HG02840 (cell line): ENCODE data around the gene FOXP4.

ENCODE experiments used
- ATAC-seq: cut with Tn5 transposase; IDR thresholded peaks from one replicate; pipeline ENCODE4 v1.9.1; 2021; ENCODE audit warnings: mild to moderate bottlenecking, moderate library complexity, moderate number of reproducible peaks; ENCODE audit not compliant: unreplicated experiment, low FRiP score

The FOXP4 gene

GRCh38 chr6:41545703-41546474, at the start of gene FOXP4:
Gene FOXP4, plus strand, starts transcription at chr6:41546381. Its CDS starts 19,380 bp downstream, at chr6:41565761.
- ATAC-seq: peak; percentile 64

GRCh38 chr6:41497573-41497972, 48.6 kb upstream of the FOXP4 start:
- no peak for ATAC-seq

- no peak for ATAC-seq
Measured at GRCh38 chr6:41497994-41498393, 48.2 kb upstream of the FOXP4 start.

DNA sequence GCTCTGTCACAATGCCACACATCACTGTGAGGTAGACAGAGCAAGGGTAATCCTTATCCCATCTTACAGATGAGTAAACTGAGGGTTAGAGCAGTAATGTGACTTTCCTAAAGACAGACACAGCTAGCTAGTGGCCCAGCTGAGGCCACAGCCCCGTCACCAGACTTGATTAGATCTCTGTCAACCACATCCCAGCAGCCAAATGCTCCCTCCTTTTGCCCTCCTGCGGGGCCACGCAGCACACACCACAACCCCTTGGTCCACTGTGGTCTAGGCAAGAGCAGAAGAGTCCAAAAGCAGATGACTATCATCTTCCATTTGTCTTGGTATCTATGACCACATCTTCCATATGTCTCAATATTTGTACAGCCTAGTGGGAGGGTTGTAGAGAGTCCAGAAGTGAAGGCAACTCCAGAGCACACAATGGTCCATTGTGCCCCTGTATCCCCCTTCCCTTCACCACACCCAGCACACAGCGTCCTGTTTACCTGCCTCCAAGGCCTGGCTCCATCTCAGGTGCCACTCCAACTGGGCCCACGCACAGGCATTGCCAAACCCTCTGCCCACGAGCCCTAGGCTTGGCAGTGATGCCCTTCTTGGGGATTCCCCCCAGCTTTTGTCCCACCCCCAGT, 47.1 kb upstream of the FOXP4 start:
- ATAC-seq: no peak

- no peak for ATAC-seq
Measured at GRCh38 chr6:41500561-41500960, 45.6 kb upstream of the FOXP4 start.

- no peak for ATAC-seq
Measured at GRCh38 chr6:41502566-41502916, 43.6 kb upstream of the FOXP4 start.

GRCh38 chr6:41502917-41503671, 43.1 kb upstream of the FOXP4 start:
- ATAC-seq: no peak

DNA sequence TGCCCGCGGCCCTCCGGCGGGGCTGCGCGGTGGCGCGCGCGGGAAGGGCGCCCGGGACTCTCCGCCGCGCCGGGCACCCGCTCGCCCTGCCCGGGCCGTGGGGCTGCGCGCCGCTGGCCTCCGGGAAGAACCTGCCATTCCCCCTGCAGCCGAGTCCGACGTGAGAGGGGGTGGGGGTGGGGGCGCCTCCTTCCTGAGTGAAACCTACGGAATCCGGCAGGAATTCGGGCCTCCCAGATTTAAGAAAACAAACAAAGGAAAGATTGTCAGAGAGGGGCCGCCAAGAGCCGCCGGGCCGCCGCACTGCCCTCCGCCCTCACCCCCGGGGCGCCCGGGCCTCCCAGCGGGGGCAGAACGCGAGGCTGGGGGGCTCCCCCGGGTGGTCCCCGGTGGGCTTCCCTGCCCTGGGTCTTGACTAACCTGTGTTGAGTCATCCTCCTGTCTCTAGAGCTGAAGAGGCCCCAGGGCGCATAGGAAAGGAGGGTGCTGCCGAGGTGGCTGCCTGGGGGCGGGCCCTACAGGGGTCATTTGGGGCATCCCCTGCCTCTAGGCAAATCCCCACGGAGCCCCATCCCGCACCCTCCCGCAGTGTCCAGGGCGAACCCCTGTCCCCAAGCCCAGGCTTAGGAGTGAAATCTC, 42.2 kb upstream of the FOXP4 start:
- no peak for ATAC-seq

DNA sequence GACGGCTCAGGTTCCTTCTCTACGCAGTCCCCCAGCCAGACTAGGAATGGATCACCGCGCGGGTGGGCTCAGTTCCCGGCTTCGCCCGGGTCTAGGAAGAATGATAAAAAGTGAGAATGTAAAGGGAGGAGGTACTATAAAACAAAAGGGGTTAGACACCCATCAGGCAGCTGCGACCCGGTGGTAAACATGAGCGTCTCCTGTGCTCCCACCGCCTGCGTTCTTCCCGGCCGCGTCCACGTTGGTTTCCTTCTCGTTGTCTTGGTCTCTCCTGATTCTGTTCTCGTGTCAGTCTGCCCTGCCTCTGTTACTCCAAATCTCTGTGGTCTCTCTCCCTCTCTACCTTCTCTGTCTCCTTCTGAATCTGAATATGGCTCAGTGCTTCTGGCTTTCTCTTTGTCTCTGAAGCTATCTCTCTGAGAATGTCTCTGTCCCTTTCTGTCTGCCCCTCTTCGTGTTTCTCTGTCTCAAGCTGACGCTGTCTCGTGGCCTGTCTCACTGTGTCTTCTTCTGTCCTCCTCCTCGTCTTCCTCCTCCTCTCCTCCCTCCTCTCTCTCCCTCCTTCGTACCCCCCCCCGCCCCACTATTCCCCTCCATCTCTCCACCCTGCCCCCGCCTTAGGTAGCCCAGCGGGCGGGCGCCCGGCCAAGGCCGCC, 41.6 kb upstream of the FOXP4 start:
- no peak for ATAC-seq

DNA sequence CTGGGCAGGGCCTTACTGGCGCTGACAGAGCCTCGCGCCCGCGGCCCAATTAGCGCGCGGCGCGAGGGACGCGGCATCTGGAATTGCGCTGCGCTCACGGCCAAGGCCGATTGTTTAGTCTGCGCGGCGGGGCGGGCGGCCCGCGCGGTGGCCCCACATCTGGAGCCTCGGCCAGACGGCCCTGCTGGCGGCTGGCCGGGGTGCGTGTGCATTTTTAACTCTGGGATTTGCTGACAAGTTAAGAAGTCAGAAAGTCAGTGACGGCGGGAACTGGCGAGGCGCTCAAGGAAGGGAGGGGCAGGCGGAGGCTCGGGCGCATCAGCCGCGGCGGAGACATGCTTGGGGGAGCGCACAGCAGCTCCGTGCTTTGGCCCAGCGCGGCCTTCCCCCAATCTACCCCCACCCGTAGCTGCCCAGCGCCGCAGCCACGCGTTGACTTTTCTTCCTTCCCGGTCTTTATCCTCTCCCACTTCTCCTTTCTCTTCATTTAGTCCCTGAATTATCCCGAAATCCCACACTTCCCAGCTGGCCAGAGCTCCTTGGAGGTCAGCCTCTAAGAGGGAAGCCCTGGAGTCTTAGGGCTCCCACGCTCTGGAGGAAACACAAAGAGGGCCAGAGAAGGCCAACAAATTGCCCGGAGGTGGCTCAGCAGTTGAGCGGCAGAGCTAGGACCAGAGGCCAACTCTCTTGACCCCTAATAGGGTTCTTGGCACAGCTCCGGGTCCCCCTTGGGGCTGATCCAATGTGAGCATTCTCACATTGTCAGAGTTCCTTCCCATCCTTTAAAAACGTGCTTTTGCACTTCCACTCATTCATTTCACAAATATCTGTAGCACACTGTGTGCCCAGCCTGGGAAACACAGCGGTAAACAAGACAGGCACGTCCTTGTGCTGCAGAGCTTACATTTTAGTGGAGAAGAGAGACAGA, 40.8 kb upstream of the FOXP4 start:
- ATAC-seq: no peak

- ATAC-seq: no peak
Measured at GRCh38 chr6:41508479-41508878, 37.7 kb upstream of the FOXP4 start.

DNA sequence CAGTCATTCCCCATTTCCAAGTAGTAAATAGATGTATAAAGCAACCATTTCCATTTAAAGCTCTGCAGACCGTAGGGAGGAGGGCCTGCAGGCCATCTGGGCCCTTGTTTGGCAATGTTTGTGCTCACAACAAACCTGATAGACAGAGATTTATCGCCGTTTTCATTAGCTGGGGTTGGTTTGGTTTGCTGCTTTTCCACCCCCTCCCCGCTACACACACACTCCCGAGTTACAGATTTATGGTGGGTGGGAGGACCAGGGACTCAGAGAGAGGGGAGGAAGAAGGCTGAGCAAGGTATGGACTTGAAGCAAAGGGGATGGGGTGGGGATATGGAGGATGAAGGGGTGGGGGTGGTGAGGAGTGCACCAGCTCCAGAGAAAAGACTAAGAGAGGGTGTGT, 36.6 kb upstream of the FOXP4 start:
- no peak for ATAC-seq

DNA sequence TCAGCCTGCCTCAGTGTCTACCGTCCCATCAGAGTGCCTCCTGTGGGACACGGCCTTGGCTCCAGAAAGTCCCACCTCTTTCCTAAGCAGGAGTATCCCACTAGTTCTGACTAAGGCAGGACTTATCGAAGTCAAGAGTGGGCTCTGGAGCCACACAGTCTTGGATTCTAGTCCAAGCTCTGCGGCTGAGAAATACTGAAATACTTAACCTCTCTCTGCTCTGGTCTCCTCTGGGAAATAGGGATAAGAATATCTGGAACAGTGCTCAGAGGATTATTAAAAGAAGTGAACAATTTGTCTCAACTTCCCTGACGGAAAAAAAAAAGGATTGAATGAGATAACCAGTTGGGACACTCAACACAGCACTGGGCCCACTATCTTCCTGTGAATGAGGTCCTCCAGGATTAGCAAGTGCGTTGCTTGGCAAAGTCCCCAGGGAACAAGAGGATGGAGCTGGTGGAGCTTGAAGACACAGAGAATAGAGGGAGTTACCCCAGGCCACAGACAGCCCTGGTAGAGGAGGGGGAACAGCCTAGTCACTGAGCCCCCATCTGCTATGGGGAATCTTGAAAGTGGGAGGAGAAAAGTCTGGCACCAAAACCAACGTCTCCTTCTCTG, 34.6 kb upstream of the FOXP4 start:
- no peak for ATAC-seq

DNA sequence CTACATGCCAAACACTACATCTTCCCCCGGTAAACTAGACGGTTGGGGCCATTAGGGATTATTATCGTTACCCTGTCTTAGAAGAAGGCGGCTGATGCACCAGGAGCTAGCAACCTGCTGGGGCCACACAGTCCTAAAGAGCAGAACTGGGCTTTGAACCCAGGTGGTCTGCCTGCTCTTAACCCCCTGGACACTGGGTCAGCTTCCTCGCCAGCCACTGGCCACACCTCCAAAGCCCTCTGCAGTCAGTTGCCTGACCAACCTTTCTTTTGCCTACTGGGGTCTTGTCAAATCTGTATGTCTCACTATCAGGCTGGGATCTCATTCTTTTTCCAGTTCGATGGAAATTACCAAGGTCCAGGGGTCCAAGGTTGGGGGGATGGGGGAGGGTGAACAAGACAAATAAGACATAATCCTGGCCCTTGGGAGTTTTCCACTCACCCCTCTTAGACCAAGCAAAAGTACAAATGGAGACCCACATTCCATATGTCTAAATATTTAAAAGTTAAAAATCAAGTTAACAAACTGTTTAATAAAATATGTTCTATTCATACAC, 34.0 kb upstream of the FOXP4 start:
- ATAC-seq: no peak

DNA sequence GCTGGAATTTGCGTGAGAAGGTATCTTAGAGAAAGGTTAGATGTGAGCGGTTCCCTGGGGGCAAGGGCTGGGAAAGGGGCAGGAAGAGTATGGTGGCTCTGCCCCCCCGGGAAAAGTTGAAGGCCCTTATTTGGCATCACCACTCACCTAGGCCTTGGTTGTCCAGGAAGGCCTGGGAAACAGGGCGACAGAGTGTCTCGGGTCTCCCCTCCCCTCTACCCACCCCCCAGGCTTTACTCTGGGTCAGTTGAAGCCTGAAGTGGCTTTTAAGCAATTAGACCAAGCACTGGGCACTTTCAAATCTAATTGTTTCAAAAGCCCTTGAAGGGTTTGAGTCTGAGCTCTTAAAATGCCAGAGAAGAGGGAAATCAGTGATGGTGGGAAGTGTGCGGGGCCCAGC, 30.2 kb upstream of the FOXP4 start:
- ATAC-seq: no peak

DNA sequence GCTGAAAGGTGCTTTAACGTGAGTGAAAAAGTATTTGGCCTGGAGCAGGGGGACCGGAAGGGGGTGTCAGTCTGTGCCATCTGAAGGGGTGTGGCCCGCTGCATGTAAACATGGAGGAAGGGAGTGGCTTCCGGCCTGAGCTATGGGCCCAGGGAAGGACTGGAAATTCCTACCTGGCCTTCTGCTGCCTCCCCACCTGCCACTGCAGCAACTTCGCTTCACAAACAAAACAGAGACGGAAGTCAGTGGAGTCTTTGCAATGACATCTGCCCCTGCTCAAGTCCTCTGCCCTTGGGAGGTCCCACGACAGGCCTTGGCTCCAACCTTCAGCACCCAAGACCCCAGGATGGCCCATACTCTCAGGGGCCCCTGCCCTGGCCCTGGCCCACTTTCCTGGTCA, 28.1 kb upstream of the FOXP4 start:
- no peak for ATAC-seq

DNA sequence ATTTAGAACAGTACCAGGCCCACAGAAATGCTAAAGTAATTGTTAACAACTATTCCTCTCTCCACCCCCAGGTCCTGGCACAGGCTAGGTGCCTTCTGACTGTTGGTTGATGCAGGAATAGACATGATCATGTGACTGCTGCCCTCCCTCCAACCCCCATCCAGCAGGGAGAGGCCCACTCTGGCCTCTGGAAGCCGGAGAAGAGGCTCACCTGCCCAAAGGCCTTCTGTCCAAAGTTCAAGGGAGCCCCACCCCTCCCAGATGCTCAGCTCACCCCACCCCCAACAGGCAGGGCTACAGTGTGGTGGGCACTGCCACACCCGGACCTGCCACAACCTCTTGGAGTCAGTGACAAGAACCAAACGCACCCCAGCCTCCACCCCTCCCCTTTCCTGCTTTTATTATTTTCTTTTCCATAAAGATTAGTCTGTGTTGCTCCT, 26.9 kb upstream of the FOXP4 start:
- ATAC-seq: no peak

DNA sequence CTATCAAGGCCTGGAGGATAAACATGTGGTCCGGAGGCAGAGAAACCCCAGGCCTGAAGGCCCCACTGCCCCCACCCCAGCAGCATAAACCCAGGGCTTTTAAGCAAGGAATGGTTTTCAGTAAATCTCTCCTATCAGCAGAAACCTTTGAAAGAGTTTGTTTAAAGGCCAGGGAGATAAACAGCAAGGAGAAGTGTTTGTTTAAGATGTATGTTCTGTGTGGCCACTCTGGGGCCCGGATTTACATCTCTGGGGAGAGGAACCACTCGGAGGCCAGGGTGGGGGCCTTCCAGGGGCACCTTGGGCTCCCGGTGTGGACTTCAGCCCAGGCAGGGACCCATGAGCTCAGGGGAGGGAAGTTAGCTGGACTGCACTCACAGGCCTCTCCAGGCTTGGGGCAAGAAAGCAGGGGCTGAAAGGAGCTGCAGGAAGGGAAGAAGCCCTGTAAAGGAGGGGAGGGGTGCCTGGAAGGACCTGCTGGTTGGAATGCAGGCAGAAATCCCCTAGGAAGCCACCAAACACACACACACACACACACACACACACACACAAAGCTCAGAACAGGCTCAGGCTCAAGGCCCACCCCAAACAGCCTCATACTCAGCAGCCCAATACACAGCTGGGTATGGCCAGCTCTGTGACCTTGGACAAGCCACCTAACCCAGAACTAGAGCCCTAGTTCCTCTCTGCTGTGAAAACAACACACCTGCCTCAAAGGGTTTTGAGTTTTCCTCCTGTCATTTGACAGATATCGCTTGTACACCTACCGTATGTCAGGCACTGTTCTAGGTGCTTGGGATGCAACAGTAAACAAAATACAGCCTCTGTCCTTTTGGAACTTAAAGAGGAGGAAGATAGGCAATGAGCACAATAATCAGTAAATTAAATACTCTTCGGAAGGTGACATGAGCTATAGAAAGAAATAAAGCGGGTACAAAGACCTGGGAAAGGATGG, 26.2 kb upstream of the FOXP4 start:
- ATAC-seq: no peak
